Measurements from ENCODE around the gene ZNF681. TPM values are rescaled to one million over a fixed set of nuclear protein-coding genes. Genes with fewer than 3 reads are reported as not detected.

ZNF681 gene
- total and polyA plus RNA-seq, 10 of the 15 experiments (the other 5 are each of a cell fraction or from before 2014, with no cell fraction given), result 0.11 to 0.41 (median 0.24) TPM; not detected in 1

Other genes with a start within 250 kb of the ZNF681 start
- 17.5 and 18.9 TPM in 2 replicates for gene ZNF675, start 71.7 kb downstream of the ZNF681 start, total RNA-seq (2014; rRNA removed)
- 19.8 and 20.8 TPM in 2 replicates for gene ZNF675, start 71.7 kb downstream of the ZNF681 start, total RNA-seq (2014; rRNA removed; fragmentation: Illumina TruSeq; extraction: Trizol)
- gene ZNF675, start 71.7 kb downstream of the ZNF681 start, total RNA-seq (2021), result 10.6 and 12.4 TPM in 2 replicates
- gene ZNF675, start 71.7 kb downstream of the ZNF681 start, polyA plus RNA-seq (2011; rRNA removed), result 16.9 and 26.7 TPM in 2 replicates
- 16.8 and 19.1 TPM in 2 replicates for gene ZNF675, start 71.7 kb downstream of the ZNF681 start, polyA plus RNA-seq (2014; fragmentation: Illumina TruSeq; extraction: Trizol)
- gene ZNF675, start 71.7 kb downstream of the ZNF681 start, polyA plus RNA-seq (2014; fragmentation: Nextera tagmentation; extraction: Ambion mirVana), result 10 to 100 TPM in 1 of 2 experiments, 1 to 10 TPM in 1; 9.1 to 11.6 TPM
- 9.0 and 10.2 TPM in 2 replicates for gene ZNF675, start 71.7 kb downstream of the ZNF681 start, polyA plus RNA-seq (2014; rRNA removed)
- gene ZNF675, start 71.7 kb downstream of the ZNF681 start, polyA plus RNA-seq (2016; fragmentation: Nextera tagmentation; extraction: Ambion mirVana), result 1 to 10 TPM; 7.4 to 7.7 TPM
- gene ZNF726, start 156.0 kb upstream of the ZNF681 start, total RNA-seq (2014; rRNA removed), result 1.6 and 2.0 TPM in 2 replicates
- gene ZNF726, start 156.0 kb upstream of the ZNF681 start, total RNA-seq (2014; rRNA removed; fragmentation: Illumina TruSeq; extraction: Trizol), result 1.1 and 1.8 TPM in 2 replicates
- gene ZNF726, start 156.0 kb upstream of the ZNF681 start, total RNA-seq (2021), result 0.80 and 1.3 TPM in 2 replicates
- gene ZNF726, start 156.0 kb upstream of the ZNF681 start, polyA plus RNA-seq (2011; rRNA removed), result 2.3 and 3.6 TPM in 2 replicates
- gene ZNF726, start 156.0 kb upstream of the ZNF681 start, polyA plus RNA-seq (2014; fragmentation: Illumina TruSeq; extraction: Trizol), result 0.86 and 1.4 TPM in 2 replicates
- gene ZNF726, start 156.0 kb upstream of the ZNF681 start, polyA plus RNA-seq (2014; fragmentation: Nextera tagmentation; extraction: Ambion mirVana), result under 1 TPM; 0.69 to 0.93 TPM
- 1.4 and 1.8 TPM in 2 replicates for gene ZNF726, start 156.0 kb upstream of the ZNF681 start, polyA plus RNA-seq (2014; rRNA removed)
- 1 to 10 TPM; 1.5 to 1.6 TPM for gene ZNF726, start 156.0 kb upstream of the ZNF681 start, polyA plus RNA-seq (2016; fragmentation: Nextera tagmentation; extraction: Ambion mirVana)